ENCODE data around the gene MAN1B1.

MAN1B1 gene

GRCh38 chr9:137087409-137087925, 682 bp downstream of the MAN1B1 start:
- no peak for DNase-seq (ENCODE audit: low spot score)

DNA sequence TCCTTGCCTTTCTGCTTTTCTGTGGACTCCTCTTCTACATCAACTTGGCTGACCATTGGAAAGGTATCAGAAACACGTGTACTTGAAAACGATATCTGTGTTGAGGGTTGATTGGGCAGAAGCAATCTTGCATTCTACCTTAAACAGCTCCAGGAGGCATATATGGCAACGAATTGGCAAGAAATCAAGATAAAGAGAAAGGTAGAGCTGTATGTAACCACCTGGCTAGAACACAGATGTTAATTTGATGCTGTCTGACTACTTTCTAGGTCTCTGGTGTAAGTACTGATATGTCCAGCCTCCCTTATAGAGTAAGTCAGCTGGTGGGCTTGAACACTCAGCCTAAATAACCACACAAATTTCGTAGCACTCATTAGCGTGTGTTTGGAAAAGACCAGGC, 1.3 kb downstream of the MAN1B1 start:
- DNase-seq (ENCODE audit: low spot score): no peak

DNA sequence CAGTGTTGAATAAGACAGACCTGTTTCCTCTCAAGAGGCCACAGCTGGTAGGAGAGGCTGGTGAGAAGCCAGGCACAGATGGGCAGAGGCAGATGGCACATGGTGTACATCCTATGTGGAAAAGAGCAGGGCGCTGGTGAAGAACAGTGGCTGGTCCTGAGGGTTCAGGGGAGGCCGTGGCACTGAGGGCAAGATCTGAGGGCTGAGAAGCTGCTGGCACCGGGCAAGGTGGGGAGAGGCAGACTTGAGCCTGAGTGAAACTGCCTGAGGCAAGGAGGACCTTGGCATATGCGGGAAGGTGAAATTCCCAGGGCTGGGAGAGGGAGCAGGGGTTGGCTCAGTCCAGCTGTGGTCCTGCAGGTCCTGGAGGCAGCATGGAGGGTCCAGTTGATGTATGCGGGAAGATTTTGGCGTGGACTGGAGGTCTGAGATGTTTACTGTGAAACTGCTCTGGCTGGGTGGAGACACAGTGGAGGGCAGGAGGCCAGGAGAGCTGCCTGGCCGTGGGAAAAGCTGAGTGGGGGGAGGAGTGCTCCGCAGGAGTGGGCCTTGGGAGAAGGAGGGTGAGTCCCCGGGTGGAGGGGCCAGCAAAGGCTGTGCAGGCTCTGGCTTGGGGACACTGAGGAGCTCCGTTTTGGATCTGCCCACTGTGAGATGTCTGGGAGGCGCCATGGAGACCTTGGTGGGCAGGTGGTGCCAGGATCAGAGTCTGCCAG, 2.6 kb downstream of the MAN1B1 start:
- DNase-seq (ENCODE audit: low spot score): no peak

DNA sequence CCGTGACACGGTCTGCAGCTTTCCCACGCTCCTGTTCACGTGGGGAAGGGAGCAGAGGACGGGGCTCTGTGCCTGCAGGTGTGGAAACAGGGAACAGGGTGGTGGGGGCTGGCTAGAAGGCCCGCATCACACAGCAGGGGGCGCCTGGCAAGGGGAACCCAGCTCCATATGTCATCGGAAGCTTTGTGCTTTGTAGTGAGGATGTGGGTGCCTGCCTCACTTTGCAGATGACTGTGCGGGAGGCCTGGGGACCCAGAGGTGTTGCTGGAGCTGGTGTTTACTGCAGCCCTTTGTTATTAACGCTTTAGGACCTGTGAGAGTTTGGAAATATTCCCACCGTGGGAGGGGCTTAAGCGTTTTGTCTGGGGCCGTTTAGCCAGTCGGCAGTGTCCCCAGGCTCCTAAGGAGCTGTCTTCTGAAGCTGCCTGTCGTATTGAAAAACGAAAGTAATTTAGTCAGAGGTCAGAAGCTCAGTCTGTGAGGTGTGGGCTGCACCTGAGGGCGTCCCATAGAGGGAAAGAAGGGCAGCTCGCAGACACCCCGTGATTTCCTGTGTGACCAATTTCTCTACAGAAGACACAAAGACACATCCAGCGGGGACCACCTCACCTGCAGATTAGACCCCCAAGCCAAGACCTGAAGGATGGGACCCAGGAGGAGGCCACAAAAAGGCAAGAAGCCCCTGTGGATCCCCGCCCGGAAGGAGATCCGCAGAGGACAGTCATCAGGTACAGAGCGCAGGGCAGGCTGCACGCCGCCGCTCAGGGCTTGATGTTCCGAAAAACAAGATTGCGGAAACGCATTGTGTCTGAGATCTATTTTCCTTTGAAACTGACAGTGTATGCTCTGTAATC, 9.1 kb downstream of the MAN1B1 start:
- no peak for DNase-seq (ENCODE audit: low spot score)

- no peak for DNase-seq (ENCODE audit: low spot score)
Measured at GRCh38 chr9:137096785-137097546, 10.2 kb downstream of the MAN1B1 start.

GRCh38 chr9:137097761-137098462, 11.1 kb downstream of the MAN1B1 start:
- no peak for DNase-seq (ENCODE audit: low spot score)

DNA sequence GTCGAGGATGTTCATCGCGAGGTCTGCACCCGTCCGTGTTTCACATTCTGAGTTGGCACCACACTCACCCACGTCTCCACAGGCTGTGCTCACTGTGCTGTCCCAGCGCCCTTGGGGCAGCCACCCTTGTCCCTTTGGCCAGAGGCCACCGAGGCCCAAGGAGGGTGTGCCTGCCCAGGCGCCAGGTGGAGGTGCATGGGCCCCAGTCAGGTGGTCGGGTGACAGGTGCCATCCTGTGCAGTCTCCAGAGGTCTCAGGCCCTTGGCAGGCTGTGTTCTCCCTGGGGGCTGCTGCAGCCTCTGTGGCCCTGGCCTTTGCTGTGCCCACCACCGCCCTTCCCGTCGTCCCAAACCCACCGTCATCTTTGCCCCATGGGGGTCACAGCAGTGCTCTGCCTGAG, 12.4 kb downstream of the MAN1B1 start:
- no peak for DNase-seq (ENCODE audit: low spot score)

DNA sequence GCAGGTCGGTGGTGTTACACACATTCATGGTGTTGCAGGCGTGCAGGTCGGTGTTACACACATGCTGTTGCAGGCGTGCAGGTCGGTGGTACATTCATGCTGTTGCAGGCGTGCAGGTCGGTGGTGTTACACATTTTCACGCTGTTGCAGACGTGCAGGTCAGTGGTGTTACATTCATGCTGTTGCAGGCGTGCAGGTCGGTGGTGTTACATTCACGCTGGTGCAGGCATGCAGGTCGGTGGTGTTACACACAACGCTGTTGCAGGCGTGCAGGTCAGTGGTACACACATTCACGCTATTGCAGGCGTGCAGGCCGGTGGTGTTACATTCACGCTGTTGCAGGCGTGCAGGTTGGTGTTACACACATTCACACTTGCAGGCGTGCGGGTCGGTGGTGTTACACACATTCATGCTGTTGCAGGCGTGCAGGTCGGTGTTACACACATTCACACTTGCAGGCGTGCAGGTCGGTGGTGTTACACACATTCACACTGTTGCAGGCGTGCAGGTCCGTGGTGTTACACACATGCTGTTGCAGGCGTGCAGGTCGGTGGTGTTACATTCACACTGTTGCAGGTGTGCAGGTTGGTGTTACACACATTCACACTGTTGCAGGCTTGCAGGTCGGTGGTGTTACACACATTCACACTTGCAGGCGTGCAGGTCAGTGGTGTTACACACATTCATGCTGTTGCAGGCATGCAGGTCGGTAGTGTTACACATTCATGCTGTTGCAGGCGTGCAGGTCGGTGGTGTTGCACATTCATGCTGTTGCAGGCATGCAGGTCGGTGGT, 16.6 kb downstream of the MAN1B1 start:
- no peak for DNase-seq (ENCODE audit: low spot score)

GRCh38 chr9:137105814-137106661, 19.3 kb downstream of the MAN1B1 start:
- no peak for DNase-seq (ENCODE audit: low spot score)

DNA sequence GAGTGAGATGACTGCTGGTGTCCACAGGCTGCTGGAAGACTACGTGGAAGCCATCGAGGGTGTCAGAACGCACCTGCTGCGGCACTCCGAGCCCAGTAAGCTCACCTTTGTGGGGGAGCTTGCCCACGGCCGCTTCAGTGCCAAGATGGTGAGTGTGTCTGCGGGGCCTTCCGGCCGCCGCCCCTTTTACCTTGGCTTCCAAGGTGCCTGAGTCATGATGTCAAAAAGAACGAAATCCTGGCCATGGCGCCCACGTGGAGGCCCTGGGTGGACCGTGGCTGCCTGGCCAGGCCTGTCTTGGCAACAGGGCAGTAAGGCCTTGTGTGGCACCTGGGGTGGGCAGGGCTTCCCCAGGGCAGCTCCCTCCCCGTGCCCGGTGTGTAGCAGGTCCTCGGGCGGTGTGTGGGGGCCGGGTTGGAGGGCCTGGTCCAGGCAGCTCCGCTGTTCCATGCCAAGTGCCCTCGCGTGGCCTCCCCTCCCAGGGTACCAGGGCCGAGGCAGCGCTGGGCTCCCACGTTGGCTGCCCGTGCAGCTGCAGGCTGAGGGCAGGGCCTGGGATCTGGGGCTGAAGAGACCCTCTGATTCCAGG, 20.0 kb downstream of the MAN1B1 start:
- no peak for DNase-seq (ENCODE audit: low spot score)

DNA sequence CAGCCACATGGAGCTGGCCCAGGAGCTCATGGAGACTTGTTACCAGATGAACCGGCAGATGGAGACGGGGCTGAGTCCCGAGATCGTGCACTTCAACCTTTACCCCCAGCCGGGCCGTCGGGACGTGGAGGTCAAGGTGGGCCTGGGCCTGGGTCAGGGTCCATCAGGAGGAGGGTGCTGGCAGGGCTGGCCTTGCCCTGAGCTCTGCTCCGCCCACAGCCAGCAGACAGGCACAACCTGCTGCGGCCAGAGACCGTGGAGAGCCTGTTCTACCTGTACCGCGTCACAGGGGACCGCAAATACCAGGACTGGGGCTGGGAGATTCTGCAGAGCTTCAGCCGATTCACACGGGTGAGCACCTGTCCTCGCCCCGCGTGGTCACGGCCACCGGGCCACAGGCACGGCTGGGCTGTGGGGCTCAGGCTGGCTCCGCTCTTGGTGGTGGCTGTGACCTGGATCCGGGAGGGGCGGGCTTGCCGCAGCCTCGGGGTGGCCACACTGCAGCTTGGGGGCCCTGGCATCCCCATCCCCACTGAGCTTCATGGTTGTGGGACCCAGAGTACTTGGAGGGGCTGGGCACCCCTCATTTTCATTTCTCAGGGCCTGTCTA, 20.6 kb downstream of the MAN1B1 start:
- DNase-seq (ENCODE audit: low spot score): no peak

DNA sequence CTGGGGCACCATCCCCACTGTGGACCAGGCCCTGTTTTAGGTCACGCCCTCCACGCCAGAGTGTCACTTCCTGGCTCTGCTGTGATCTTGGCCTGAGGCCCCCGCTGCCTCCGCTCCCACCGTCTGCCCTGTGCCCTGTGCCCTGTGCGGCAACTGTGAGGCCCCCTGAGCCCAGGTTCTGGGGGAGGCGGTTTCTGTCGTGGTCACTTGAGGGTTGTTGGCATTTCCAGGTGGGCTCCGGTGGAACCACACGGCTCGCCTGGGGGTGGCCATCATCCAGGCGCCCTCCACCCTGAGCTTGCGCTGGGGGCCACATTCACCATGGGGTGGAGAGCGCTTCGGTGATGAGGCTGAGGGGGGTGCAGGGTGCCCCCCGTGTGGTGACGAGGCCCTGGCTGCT, 21.2 kb downstream of the MAN1B1 start:
- no peak for DNase-seq (ENCODE audit: low spot score)

DNA sequence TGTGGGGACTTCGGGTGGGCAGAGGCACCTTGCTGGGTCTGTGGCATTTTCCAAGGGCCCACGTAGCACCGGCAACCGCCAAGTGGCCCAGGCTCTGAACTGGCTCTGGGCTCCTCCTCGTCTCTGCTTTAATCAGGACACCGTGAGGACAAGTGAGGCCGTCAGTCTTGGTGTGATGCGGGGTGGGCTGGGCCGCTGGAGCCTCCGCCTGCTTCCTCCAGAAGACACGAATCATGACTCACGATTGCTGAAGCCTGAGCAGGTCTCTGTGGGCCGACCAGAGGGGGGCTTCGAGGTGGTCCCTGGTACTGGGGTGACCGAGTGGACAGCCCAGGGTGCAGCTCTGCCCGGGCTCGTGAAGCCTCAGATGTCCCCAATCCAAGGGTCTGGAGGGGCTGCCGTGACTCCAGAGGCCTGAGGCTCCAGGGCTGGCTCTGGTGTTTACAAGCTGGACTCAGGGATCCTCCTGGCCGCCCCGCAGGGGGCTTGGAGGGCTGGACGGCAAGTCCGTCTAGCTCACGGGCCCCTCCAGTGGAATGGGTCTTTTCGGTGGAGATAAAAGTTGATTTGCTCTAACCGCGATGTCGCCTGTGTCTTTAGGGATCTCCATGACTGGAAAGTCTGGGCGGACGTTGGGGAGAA, 21.9 kb downstream of the MAN1B1 start:
- no peak for DNase-seq (ENCODE audit: low spot score)

DNA sequence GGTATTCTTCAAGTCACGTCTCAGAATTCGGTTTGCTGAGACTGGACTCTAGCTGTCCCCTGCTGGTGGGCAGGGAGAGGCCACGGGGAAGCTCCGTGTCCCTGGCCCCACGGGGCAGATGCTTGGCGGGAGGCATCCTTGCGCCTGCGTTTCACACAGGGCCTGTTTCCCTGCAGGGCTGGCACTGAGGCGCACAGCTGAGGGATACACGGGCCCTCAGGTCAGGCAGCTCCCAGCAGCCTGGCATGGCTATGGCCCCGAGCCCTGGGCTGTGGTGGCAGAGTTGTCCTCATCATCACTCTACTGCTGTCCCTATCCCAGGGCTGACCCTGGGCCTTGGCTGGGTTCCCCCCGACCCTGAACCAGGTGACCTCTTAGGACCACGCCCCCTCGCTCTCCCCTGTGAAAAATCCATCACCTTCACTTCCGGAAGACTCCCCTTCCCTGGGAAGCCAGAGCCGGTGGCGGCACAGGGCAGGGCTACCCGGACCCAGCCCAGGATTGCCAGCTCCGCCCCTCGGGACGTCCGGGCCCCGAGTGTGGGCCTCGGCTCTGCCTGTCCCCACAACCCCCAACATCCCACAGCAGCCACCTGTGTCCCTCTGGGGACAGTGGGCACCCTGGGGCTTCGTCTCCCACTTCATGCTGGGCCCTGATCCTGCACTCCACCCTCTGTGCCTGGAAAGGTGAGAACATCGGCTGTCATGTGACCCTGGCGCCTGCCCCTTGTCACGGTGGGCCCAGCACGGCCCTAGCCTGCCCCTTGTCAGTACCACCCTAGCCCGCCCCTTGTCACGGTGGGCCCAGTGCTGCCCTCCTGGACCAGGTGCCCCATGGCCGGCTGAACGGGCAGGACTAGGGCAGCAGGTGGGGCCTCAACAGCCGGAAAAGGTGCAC, 22.7 kb downstream of the MAN1B1 start:
- DNase-seq (ENCODE audit: low spot score): no peak

DNA sequence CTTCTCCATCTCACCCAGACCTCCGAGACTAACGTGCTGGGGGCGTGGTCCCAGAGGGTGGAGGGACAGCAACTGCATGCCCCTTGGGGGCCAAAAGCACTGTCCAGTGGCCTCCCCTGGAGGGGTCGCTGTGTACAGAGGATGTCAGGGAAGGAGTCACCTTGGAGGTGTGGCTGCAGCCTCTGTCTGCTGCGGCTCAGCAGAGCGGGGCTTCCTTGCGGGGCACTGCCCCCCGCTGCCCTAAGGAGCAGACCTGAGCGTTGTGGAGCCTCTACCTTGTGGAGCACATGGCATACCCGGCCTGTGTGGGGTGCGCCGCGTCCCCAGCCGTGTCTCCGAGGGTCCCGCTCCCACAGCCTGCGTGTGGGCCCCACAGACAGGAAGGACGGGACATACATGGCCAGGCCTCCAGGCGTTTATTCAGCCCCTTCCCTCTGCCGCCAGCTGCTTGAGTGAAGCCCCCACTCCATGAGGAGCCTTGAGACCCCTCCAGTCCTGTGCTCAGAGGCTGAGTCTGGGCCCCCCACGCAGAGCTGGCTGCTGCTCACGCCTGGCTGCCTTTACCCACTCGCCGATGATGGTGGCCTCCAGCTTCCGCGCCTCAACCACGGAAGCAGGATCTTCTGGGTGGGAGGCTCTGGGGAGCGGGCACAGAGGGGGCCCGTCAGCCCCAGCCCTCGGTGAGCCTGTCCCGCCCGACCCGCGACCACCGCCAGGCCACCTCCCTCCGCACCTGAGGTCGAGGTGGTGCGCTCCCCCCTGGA, 23.5 kb downstream of the MAN1B1 start:
- DNase-seq (ENCODE audit: low spot score): no peak

- no peak for DNase-seq (ENCODE audit: low spot score)
Measured at GRCh38 chr9:137110911-137111787, 24.4 kb downstream of the MAN1B1 start.

All from hepatic stellate cell (primary cell).